H9 (cell line): ENCODE data around the gene PARD6B. TPM values are rescaled to one million over a fixed set of nuclear protein-coding genes. Genes with fewer than 3 reads are reported as not detected.

Experiments
- DNase-seq: peaks from one replicate; pipeline ENCODE4 v3.0.0-alpha.2; 2017
- H2AFZ ChIP-seq: one replicate; pipeline ENCODE4 v1.6.1; 2013; ENCODE audit warnings: mild to moderate bottlenecking, low read length, control low read depth, moderate library complexity
- H2AK5ac ChIP-seq: 2 replicates; pipeline ENCODE4 v1.6.1; 2013; ENCODE audit warnings: low read length, control low read depth, mixed read lengths; ENCODE audit not compliant: insufficient read length
- H2BK120ac ChIP-seq: one replicate; pipeline ENCODE4 v1.6.1; 2013; ENCODE audit warnings: low read depth, mild to moderate bottlenecking, low read length, control low read depth, inconsistent platforms; ENCODE audit not compliant: poor library complexity, severe bottlenecking
- H2BK12ac ChIP-seq: 2 replicates; pipeline ENCODE4 v1.6.1; 2013; ENCODE audit warnings: low read length, control low read depth, mixed read lengths, low read depth; ENCODE audit not compliant: insufficient read length
- H2BK15ac ChIP-seq: 2 replicates; pipeline ENCODE4 v1.6.1; 2013; ENCODE audit warnings: low read depth, low read length, control low read depth
- H2BK20ac ChIP-seq: one replicate; pipeline ENCODE4 v1.6.1; 2013; ENCODE audit warnings: low read depth, mild to moderate bottlenecking, low read length, control low read depth, inconsistent platforms; ENCODE audit not compliant: poor library complexity, severe bottlenecking
- H2BK5ac ChIP-seq: 2 replicates; pipeline ENCODE4 v1.6.1; 2013; ENCODE audit warnings: low read length, control low read depth, mixed read lengths; ENCODE audit not compliant: insufficient read length
- H3K14ac ChIP-seq: 2 replicates; pipeline ENCODE4 v1.6.1; 2013; ENCODE audit warnings: low read length, control low read depth; ENCODE audit not compliant: insufficient read depth
- H3K18ac ChIP-seq: 2 replicates; pipeline ENCODE4 v1.6.1; 2013; ENCODE audit warnings: low read depth, mild to moderate bottlenecking, mixed read lengths, low read length, control low read depth; ENCODE audit not compliant: insufficient read length
- H3K23ac ChIP-seq: 2 replicates; pipeline ENCODE4 v1.6.1; 2013; ENCODE audit warnings: low read length, control low read depth, mixed read lengths, low read depth; ENCODE audit not compliant: insufficient read length
- H3K23me2 ChIP-seq: 2 replicates; pipeline ENCODE4 v1.6.1; 2013; ENCODE audit warnings: low read depth, mild to moderate bottlenecking, mixed read lengths, low read length, control low read depth; ENCODE audit not compliant: insufficient read length, poor library complexity, severe bottlenecking
- H3K27ac ChIP-seq: 2 replicates; pipeline ENCODE4 v1.5.1; 2013; ENCODE audit warnings: low read length, control low read depth, mixed read lengths, low read depth; ENCODE audit not compliant: insufficient read length
- H3K27me3 ChIP-seq: 2 replicates; pipeline ENCODE4 v1.6.1; 2013; ENCODE audit warnings: low read length, control low read depth, inconsistent platforms; ENCODE audit not compliant: insufficient read depth
- H3K4ac ChIP-seq: 2 replicates; pipeline ENCODE4 v1.6.1; 2013; ENCODE audit warnings: low read depth, mild to moderate bottlenecking, control low read depth, inconsistent platforms, low read length, moderate library complexity
- H3K4me1 ChIP-seq: 2 replicates; pipeline ENCODE4 v1.6.1; 2013; ENCODE audit warnings: low read length, control low read depth, inconsistent platforms; ENCODE audit not compliant: insufficient read depth
- H3K4me2 ChIP-seq: 2 replicates; pipeline ENCODE4 v1.6.1; 2013; ENCODE audit warnings: low read length, control low read depth, mixed read lengths; ENCODE audit not compliant: insufficient read length, insufficient read depth
- H3K56ac ChIP-seq: 2 replicates; pipeline ENCODE4 v1.6.1; 2013; ENCODE audit warnings: low read depth, mild to moderate bottlenecking, mixed read lengths, low read length, control low read depth; ENCODE audit not compliant: insufficient read length
- H3K79me1 ChIP-seq: 2 replicates; pipeline ENCODE4 v1.6.1; 2013; ENCODE audit warnings: low read depth, mild to moderate bottlenecking, moderate library complexity, low read length, control low read depth, inconsistent platforms; ENCODE audit not compliant: insufficient read depth, poor library complexity, severe bottlenecking
- H3K79me2 ChIP-seq: 2 replicates; pipeline ENCODE4 v1.6.1; 2013; ENCODE audit warnings: low read length, control low read depth, inconsistent platforms; ENCODE audit not compliant: insufficient read depth
- H3K9ac ChIP-seq: 2 replicates; pipeline ENCODE4 v1.6.1; 2013; ENCODE audit warnings: low read length, control low read depth, mixed read lengths; ENCODE audit not compliant: insufficient read length; ENCODE audit errors: extremely low read depth
- H3K9me3 ChIP-seq: one replicate; pipeline ENCODE4 v1.6.1; 2013; ENCODE audit warnings: low read depth, low read length, inconsistent platforms; ENCODE audit not compliant: control insufficient read depth
- H3T11ph ChIP-seq: one replicate; pipeline ENCODE4 v1.6.1; 2013; ENCODE audit warnings: mild to moderate bottlenecking, low read length, control low read depth, inconsistent platforms
- H4K20me1 ChIP-seq: one replicate; pipeline ENCODE4 v1.6.1; 2013; ENCODE audit not compliant: control insufficient read depth, insufficient read length, insufficient read depth
- H4K5ac ChIP-seq: 2 replicates; pipeline ENCODE4 v1.6.1; 2013; ENCODE audit warnings: low read depth, mild to moderate bottlenecking, mixed read lengths, low read length, control low read depth; ENCODE audit not compliant: insufficient read length
- H4K8ac ChIP-seq: replicated peaks from 2 replicates; pipeline ENCODE4 v1.6.1; 2013; ENCODE audit warnings: low read length, control low read depth, mixed read lengths, low read depth; ENCODE audit not compliant: insufficient read length
- H4K91ac ChIP-seq: 2 replicates; pipeline ENCODE4 v1.6.1; 2013; ENCODE audit warnings: low read depth, mild to moderate bottlenecking, moderate library complexity, mixed read lengths, low read length, control low read depth; ENCODE audit not compliant: insufficient read length
- H3K27ac Mint-ChIP-seq, 3 experiments: 2 replicates in 2 of 3; 3 replicates in 1 of 3; pipeline ENCODE4 v1.8.0; 2020 to 2021; ENCODE audit warnings: mixed read lengths in 3 of 3, mild to moderate bottlenecking in 1 of 3, moderate library complexity in 1 of 3
- H3K27me3 Mint-ChIP-seq: 2 replicates; pipeline ENCODE4 v1.8.0; 2021; ENCODE audit warnings: low read depth, mild to moderate bottlenecking, moderate library complexity, mixed read lengths
- H3K36me3 Mint-ChIP-seq, 3 experiments: 2 replicates in 2 of 3; 3 replicates in 1 of 3; pipeline ENCODE4 v1.8.0; 2020 to 2021; ENCODE audit warnings: low read depth in 3 of 3, mixed read lengths in 3 of 3; ENCODE audit not compliant: insufficient read depth in 1 of 3
- H3K4me1 Mint-ChIP-seq, 2 experiments: 2 replicates each; pipeline ENCODE4 v1.8.0; 2020; ENCODE audit warnings: mixed read lengths in 2 of 2
- H3K4me3 Mint-ChIP-seq, 2 experiments: 2 replicates in 1 of 2; 3 replicates in 1 of 2; pipeline ENCODE4 v1.8.0; 2020 to 2021; ENCODE audit warnings: mild to moderate bottlenecking in 2 of 2, mixed read lengths in 2 of 2, moderate library complexity in 1 of 2
- H3K9me3 Mint-ChIP-seq, 2 experiments: 2 replicates in 1 of 2; 3 replicates in 1 of 2; pipeline ENCODE4 v1.8.0; 2020; ENCODE audit warnings: mild to moderate bottlenecking in 2 of 2, mixed read lengths in 2 of 2, moderate library complexity in 1 of 2
- WGBS: extraction: QIAGEN DNeasy Blood & Tissue Kit; methylation state at CpG from one replicate; pipeline ENCODE4 v1.1.7; 2013; ENCODE audit warnings: missing lambda C conversion rate, low lambda C conversion rate, mixed read lengths; ENCODE audit not compliant: insufficient read length; ENCODE audit errors: extremely low coverage; 5-methylcytosine and 5-hydroxymethylcytosine counted together
- total RNA-seq: library from RNA; stranded (reverse); gene quantifications from 2 replicates; pipeline ENCODE4 v1.2.1, GENCODE V29; 2021
- TF ChIP-seq, protein P1 (sequence below): fragments of 200-600 bp; sonication (generic); conservative IDR thresholded peaks from 3 replicates; pipeline ENCODE4 v1.8.0; 2021; ENCODE audit warnings: antibody characterized with exemption, mild to moderate bottlenecking

PARD6B gene
- total RNA-seq, 1 experiment from 2014 or later, result 27.4 TPM

DNA sequence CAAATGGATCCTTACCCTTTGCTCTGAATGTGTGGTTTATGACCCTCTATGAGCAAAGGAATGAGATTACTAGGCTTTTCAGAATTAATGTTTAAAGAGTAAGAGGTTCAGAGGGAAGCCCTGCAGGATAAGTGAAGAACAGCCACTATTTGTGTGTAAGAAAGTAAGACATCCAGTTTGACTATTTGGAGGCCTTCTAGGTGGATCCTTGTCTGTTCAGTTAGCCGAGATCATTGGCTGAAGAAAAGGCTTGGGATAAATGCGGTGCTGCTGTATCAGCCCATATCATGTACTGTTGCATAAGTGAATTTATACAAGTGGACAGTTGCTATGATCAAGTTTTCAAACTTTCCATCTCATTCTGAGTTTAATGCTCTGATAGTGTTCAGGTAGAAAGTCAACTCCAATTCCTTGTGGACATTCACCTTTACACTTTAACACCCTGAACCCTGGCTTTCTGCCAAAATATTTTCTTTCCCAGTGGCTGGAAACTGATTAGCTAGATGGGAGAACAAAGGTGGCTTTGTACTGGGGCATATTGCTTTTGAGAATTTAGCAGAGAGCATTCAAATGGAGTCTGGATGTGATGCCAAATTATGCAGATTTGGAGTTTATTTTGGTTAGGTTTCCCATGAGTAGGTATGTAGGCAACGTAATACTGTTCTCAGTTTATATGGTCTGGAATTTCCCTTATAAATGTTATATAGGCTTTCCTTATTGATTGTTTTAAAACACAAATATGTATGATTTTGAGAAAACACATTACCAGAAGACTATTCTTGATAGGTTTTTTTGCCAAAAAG, 15.0 kb downstream of the PARD6B start:
- no peak overlapping the region for H3K4me3 Mint-ChIP-seq
- H3K4me2 ChIP-seq, result no peak overlapping the region
- no peak overlapping the region for H3K9ac ChIP-seq
- no peaks in the 10 kb centered on the region for H3K9me3 ChIP-seq
- no peak overlapping the region for H2BK12ac ChIP-seq
- no peak overlapping the region for H3K4ac ChIP-seq
- no CpG with 5 or more reads among the region's 3 CpGs for WGBS
- H3K36me3 Mint-ChIP-seq, result peaks cover 15 to 47% (median 35%) of the 10 kb centered on the region in 3 experiments; a peak in 6 of 7 replicates
- H3K27ac Mint-ChIP-seq, result peak overlapping the region in 1 of 3 experiments; percentile 82; a peak in 2 of 7 replicates
- no peak overlapping the region for H3K14ac ChIP-seq
- no peak overlapping the region for H2AK5ac ChIP-seq
- no peak overlapping the region for H4K5ac ChIP-seq
- H3K23ac ChIP-seq, result no peak overlapping the region
- no peak overlapping the region for H2BK15ac ChIP-seq
- no peak overlapping the region for H2BK20ac ChIP-seq
- no peaks in the 10 kb centered on the region for H3K27me3 ChIP-seq
- H4K20me1 ChIP-seq, result no peaks in the 10 kb centered on the region
- H4K8ac ChIP-seq, result no peak overlapping the region
- H3K27me3 Mint-ChIP-seq, result no peaks in the 10 kb centered on the region
- H3K56ac ChIP-seq, result no peak overlapping the region
- H2AFZ ChIP-seq, result no peak overlapping the region
- no peak for DNase-seq
- no peaks in the 10 kb centered on the region for H3K23me2 ChIP-seq
- H3K27ac ChIP-seq, result no peak overlapping the region
- H2BK120ac ChIP-seq, result no peak overlapping the region
- no peaks in the 10 kb centered on the region for H3K79me1 ChIP-seq
- H3K18ac ChIP-seq, result no peak overlapping the region
- H3K9me3 Mint-ChIP-seq, result no peaks in the 10 kb centered on the region
- H4K91ac ChIP-seq, result no peak overlapping the region
- no peaks in the 10 kb centered on the region; the same call in 1 of the 2 replicates for H3K79me2 ChIP-seq
- H2BK5ac ChIP-seq, result no peak overlapping the region
- peaks cover 36 to 41% of the 10 kb centered on the region in 2 experiments for H3K4me1 Mint-ChIP-seq
- H3T11ph ChIP-seq, result no peak overlapping the region
- TF ChIP-seq, protein P1, sequence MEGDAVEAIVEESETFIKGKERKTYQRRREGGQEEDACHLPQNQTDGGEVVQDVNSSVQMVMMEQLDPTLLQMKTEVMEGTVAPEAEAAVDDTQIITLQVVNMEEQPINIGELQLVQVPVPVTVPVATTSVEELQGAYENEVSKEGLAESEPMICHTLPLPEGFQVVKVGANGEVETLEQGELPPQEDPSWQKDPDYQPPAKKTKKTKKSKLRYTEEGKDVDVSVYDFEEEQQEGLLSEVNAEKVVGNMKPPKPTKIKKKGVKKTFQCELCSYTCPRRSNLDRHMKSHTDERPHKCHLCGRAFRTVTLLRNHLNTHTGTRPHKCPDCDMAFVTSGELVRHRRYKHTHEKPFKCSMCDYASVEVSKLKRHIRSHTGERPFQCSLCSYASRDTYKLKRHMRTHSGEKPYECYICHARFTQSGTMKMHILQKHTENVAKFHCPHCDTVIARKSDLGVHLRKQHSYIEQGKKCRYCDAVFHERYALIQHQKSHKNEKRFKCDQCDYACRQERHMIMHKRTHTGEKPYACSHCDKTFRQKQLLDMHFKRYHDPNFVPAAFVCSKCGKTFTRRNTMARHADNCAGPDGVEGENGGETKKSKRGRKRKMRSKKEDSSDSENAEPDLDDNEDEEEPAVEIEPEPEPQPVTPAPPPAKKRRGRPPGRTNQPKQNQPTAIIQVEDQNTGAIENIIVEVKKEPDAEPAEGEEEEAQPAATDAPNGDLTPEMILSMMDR, result no peak
- H3K4me1 ChIP-seq, result no peaks in the 10 kb centered on the region; the same call in 1 of the 2 replicates
